ENCODE measurements around the gene OTX2. TPM values are rescaled to one million over a fixed set of nuclear protein-coding genes. Genes with fewer than 3 reads are reported as not detected.

OTX2 gene
- total RNA-seq, 1 experiment from 2014 or later = not detected

DNA sequence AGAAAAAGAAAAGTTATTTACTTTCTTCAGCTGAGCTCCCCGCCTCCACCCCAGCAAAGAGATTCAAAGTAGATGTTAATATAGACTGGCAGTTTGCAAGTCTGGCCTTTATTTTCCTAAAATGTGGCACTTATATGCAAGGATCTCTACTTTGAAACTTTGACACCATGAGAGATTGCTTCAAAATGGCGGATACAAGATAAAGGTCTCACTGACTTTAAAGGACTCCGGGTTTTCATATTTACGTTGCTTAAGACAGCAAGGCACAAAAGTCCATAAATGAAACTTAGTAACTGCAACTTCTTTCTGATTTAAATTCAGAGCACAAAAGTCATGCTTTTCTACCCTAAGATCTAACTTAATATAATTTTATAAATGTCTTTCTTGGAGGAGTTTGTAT, 3.5 kb downstream of the OTX2 start:
- no peaks in the 10 kb centered on the region for H3K9me3 ChIP-seq (replicated peaks)
- no peaks in the 10 kb centered on the region for H3K4me1 ChIP-seq
- no peak overlapping the region for H3K27ac ChIP-seq
- no peak for DNase-seq
- H3K36me3 ChIP-seq = no peaks in the 10 kb centered on the region
- no peak overlapping the region for H3K4me3 ChIP-seq
- no peaks in the 10 kb centered on the region for H3K27me3 ChIP-seq

DNA sequence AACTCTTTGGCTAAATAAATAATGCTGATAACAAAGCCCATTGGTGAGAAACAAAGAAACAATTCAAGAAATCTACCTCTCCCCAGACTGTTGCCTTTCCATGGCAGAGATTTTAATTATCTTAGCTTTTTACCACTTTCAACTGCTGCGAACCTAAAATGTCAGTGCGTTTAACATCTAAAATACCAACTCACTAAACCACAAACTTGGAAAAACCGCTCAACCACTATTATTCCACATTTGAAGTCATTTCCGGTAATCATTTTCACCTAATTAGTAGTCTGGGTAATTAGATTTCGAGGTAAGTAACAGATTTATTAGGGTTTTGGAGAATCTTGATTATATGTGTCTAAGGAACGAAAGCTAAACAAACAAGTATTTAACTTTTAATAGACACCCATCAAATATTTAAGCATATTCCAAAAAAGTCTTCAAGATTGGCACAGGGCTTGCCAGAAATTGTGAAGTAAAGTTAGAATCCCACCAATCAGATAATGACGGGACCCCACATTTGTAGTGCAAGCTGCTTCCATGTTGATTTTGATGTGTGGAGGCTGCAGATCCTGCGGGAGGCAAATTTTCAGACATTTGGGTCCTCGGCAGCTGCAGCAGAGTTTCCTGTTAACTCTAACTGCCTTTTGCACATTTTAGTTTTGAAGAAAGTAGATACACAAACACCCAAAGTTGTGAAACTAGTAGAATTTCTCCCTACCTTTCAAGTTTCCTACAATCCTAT, 4.1 kb downstream of the OTX2 start:
- H3K4me1 ChIP-seq = no peaks in the 10 kb centered on the region
- H3K4me3 ChIP-seq = no peak overlapping the region
- DNase-seq = no peak
- H3K27me3 ChIP-seq = no peaks in the 10 kb centered on the region
- no peaks in the 10 kb centered on the region for H3K36me3 ChIP-seq
- no peaks in the 10 kb centered on the region for H3K9me3 ChIP-seq (replicated peaks)
- no peak overlapping the region for H3K27ac ChIP-seq

DNA sequence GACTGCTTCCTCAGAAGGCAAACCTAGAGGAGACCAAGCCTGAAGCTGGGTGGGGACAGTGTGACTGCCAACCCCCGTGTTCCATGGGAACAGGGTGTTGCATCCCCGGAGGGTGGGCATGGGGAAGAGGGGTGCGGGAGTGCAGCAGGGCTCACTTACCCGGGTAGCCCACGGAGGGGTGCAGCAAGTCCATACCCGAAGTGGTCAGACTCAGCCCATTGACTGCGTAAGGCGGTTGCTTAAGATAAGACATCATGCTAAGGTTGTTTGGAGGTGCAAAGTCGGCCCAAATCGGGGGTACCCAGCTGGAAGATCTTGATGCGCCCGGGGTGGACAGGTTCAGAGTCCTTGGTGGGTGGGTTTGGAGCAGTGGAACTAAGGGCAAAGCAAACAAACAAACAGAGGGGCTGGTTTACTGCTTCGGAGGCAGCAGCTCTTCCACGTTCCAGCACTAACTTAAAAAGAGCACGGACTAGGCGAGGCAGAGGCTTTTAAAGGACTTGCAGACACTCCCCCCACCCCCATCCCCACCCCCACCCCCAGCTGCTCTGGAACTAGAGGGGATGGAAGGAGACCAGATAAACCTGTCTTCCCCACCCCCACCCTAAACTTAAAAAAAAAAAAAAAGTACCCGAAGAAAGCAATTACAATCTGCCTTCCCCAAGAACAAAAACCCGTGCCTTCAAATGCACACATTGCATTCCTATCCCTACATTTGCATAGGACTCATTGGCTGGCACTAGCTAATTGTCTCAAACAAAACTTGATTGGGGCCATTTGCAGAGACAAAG, 4.9 kb downstream of the OTX2 start:
- H3K36me3 ChIP-seq = no peaks in the 10 kb centered on the region
- DNase-seq = no peak
- no peak overlapping the region for H3K27ac ChIP-seq
- no peaks in the 10 kb centered on the region for H3K9me3 ChIP-seq (replicated peaks)
- no peaks in the 10 kb centered on the region for H3K27me3 ChIP-seq
- no peaks in the 10 kb centered on the region for H3K4me1 ChIP-seq
- H3K4me3 ChIP-seq = no peak overlapping the region

DNA sequence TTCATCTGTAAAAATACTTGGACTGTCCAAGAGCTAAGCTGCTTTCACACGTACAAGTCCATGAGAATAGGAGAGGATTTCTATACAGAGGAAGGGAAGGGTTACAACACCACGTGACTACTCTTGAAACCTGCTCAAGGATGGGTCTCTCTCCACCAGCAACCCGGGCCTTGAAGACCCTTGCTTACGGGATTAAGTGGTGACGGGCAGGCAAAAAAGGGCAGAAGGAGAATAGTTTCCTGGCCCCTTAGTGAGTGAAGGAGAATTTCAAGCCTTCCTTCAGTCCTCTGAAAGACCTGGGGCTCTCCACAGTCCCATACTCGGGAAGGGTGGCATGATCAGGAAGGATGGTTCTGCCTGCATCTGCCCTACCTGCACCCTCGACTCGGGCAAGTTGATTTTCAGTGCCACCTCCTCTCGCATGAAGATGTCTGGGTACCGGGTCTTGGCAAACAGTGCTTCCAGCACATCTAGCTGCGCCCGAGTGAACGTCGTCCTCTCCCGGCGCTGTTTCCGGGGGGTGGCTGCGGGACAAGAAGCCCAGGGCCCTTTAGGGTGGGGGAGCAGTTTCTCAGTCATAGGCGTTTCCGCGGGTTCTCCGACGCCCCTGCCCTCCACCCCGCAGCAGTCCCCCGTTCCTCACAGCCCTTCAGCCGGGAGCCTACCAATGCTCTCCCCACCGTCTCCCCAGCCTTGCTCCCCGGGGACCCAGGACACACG, 6.3 kb downstream of the OTX2 start:
- H3K4me3 ChIP-seq = no peak overlapping the region
- H3K4me1 ChIP-seq = no peaks in the 10 kb centered on the region
- H3K36me3 ChIP-seq = no peaks in the 10 kb centered on the region
- no peak overlapping the region for H3K27ac ChIP-seq
- H3K27me3 ChIP-seq = no peaks in the 10 kb centered on the region
- DNase-seq = no peak
- H3K9me3 ChIP-seq (replicated peaks) = no peaks in the 10 kb centered on the region

DNA sequence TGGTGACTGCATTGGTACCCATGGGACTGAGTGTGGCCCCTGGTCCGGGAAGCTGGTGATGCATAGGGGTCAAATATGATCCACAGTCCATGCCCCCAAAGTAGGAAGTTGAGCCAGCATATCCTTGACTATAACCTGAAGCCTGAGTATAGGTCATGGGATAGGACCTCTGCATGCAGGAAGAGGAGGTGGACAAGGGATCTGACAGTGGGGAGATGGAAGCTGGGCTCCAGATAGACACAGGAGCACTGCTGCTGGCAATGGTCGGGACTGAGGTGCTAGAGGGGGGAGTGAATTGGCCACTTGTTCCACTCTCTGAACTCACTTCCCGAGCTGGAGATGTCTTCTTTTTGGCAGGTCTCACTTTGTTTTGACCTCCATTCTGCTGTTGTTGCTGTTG, 8.4 kb downstream of the OTX2 start:
- Histone ChIP-seq H3K4me1 (no peaks in the 10 kb centered on the region), H3K27ac (no peak overlapping the region), H3K9me3 (replicated peaks) (no peaks in the 10 kb centered on the region), H3K27me3 (no peaks in the 10 kb centered on the region), H3K4me3 (no peak overlapping the region), H3K36me3 (no peaks in the 10 kb centered on the region)
- DNase-seq = no peak

DNA sequence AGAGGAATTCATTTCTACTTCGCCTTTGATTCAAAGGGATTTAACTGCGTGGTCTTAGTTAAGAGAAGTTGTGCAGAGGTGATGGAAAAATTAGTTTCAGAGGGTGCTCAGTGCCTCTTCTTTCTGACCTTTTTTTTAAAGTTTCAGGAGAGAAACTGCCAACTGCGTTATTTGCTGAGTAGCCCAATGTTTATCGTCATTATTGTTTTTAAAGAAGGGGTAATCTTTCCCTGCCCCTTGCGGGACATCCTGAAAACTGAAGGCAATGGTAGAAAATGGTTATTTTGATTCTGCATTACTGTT, 11.0 kb downstream of the OTX2 start:
- Histone ChIP-seq H3K27me3 (no peaks in the 10 kb centered on the region), H3K36me3 (no peaks in the 10 kb centered on the region), H3K4me3 (no peak overlapping the region), H3K4me1 (no peaks in the 10 kb centered on the region), H3K27ac (no peak overlapping the region), H3K9me3 (replicated peaks) (no peaks in the 10 kb centered on the region)
- no peak for DNase-seq

DNA sequence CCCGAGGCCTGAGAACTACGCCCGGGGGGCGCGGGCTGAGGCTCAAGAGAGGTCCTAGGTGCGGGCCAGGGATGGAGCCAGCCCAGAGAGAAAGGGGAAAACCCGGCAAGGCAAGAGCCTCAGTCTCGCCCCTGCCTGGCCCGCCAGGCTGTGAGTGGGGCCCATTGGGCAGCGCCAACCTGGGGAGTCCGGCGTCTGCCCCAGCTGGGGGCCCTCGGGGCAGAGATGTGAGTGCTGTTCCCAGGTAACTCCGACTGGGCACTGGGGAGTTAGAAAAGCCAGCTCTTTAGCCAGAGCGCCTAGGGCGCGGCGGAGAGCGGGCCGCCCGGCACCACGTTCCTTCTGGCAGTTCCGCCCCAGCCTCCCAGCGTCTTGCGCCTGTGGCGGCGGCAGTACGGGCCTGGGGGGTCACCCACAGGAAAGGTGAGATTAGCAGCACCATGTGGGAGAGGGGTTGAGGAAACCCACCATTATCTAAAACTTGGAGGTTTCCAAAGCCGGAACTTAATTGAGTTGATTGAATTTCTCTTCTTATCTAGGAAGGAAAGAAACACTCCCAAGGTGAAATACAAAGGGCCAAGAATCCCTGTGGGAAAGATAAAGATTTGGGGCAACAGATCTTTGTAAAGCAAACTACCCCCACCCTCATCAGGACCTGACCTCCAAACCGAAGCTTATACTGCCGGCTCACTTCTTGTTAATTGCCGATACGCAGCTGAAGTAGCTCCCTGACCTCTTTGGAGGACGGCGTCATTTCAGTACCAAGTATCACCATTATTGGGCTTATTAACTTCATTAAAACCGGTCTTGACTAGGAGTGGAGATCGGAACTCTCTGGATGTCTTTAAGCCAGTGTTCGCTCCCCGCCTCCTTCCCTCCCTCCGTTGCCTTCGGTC, 11.6 kb downstream of the OTX2 start:
- Histone ChIP-seq H3K27me3 (no peaks in the 10 kb centered on the region), H3K9me3 (replicated peaks) (no peaks in the 10 kb centered on the region), H3K4me3 (no peak overlapping the region), H3K27ac (no peak overlapping the region), H3K36me3 (no peaks in the 10 kb centered on the region), H3K4me1 (no peaks in the 10 kb centered on the region)
- no peak for DNase-seq

DNA sequence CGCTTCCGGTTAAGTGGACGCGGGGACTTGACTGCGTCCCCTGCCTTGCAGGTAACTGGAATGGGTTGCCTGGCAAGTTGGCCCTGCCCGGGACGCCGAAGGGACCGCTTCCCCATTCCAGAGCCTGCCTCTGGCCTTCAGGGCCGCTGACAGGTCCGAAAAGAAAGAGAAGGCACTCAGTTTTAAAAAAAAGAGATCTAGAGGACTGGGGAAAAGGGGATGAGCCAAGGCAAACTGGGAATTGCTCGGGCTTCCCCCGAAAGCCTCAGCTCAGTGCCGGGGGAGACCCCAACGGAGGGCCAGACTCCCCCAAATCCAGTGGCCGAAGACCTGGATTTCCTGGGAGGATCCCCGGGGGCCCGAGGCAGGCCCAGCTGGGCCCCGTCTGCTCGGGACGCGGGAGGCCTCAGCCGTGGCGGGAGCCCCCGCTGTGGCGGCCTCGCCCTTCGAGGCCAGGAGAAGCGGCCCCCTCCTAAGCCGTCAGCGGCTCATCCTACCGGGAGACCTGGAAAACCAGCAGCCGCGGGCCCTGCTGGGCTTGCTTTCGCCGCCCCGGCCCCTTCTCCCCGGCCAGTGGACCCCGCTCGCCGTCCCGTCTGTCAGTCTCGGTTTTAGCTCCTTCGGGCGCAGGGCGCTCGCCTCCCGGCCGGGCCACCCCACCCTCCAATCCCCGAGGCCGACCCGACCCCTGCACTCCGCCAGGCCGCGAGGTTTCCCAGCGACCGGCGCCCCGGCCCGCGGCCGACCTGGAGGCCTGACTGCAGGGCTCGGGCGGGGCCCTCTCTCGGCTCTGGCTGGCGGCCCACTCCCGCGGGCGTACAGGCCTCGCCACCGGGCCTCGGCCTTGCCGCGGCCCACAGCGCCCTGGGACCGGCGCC, 12.5 kb downstream of the OTX2 start:
- DNase-seq = no peak
- H3K36me3 ChIP-seq = no peaks in the 10 kb centered on the region
- no peak overlapping the region for H3K27ac ChIP-seq
- no peaks in the 10 kb centered on the region for H3K4me1 ChIP-seq
- H3K27me3 ChIP-seq = no peaks in the 10 kb centered on the region
- H3K9me3 ChIP-seq (replicated peaks) = no peaks in the 10 kb centered on the region
- H3K4me3 ChIP-seq = no peak overlapping the region

DNA sequence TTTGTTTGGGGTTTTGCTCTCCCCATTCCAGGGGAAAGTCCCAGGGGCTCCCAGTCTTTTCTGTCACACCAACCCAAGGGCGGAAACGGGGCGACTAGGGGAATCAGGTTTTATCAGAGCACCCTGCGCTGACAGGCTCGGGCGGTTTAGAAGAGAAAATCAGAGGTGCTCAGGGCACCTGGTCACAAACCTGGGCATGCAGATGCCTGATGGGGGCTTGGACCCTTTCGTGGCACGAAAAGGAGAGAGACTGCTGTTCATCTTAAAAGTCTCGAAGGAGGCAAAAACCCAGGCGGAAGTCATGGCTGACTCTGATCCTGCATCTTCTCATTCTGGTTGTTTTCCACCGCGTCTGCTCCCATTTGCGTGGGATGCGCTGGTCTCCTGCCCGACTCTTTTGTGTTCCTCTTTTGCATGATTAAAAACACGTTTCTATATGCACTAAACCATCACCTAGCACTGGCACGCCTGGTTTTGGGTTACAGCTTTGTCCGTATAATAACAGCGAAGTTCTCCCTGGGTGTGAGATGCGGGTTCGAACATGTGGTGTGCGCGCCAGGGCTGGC, 13.2 kb downstream of the OTX2 start:
- Histone ChIP-seq H3K36me3 (no peaks in the 10 kb centered on the region), H3K9me3 (replicated peaks) (no peaks in the 10 kb centered on the region), H3K27ac (no peak overlapping the region)

DNA sequence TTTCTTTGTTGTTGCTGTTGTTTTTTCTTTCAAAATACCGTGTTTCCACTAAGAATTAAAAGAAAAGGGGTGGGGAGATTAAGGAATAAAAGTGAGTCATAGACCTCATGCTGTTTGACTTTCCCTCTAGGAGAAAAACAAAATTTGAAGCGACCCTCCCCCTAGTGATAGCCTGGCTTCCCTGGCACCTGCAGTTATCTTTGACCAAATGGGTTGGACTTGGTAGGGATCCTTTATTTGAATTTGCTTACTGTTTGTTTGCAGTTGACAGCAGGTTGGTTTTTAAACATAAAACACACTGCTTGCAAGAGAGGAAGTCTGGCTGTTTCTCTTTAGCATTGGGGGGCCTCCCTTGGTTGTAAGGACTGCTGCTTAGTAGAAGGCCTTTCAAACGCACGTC, 14.0 kb downstream of the OTX2 start:
- H3K27me3 ChIP-seq = no peaks in the 10 kb centered on the region
- no peak for DNase-seq

More for the DNA sequence above, 13.2 kb downstream of the OTX2 start:
- H3K4me1 ChIP-seq = no peaks in the 10 kb centered on the region
- no peak for DNase-seq
- H3K27me3 ChIP-seq = no peaks in the 10 kb centered on the region
- no peak overlapping the region for H3K4me3 ChIP-seq

DNA sequence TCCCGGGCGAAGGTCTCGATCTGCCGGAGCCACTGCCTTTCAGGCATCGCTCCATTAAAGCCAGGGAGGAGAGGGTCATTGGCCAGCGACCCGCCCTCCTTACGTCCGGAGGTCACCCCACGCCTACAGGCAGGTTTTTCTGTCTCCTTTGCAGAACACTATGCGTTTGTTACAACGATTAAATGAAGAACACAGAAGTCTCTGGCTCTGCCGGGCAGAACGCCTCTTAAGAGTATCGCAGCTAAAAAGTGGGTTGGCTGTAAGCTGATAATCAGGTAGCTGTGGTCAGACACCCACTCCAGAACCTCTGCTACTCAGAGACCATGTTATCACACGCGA, 15.0 kb downstream of the OTX2 start:
- Histone ChIP-seq H3K4me3 (no peak overlapping the region), H3K4me1 (no peaks in the 10 kb centered on the region), H3K27ac (no peak overlapping the region), H3K27me3 (no peaks in the 10 kb centered on the region), H3K9me3 (replicated peaks) (no peaks in the 10 kb centered on the region), H3K36me3 (no peaks in the 10 kb centered on the region)
- DNase-seq = no peak

More for the DNA sequence above, 14.0 kb downstream of the OTX2 start:
- no peaks in the 10 kb centered on the region for H3K4me1 ChIP-seq
- no peak overlapping the region for H3K4me3 ChIP-seq
- H3K27ac ChIP-seq = no peak overlapping the region
- H3K36me3 ChIP-seq = no peaks in the 10 kb centered on the region
- no peaks in the 10 kb centered on the region for H3K9me3 ChIP-seq (replicated peaks)

DNA sequence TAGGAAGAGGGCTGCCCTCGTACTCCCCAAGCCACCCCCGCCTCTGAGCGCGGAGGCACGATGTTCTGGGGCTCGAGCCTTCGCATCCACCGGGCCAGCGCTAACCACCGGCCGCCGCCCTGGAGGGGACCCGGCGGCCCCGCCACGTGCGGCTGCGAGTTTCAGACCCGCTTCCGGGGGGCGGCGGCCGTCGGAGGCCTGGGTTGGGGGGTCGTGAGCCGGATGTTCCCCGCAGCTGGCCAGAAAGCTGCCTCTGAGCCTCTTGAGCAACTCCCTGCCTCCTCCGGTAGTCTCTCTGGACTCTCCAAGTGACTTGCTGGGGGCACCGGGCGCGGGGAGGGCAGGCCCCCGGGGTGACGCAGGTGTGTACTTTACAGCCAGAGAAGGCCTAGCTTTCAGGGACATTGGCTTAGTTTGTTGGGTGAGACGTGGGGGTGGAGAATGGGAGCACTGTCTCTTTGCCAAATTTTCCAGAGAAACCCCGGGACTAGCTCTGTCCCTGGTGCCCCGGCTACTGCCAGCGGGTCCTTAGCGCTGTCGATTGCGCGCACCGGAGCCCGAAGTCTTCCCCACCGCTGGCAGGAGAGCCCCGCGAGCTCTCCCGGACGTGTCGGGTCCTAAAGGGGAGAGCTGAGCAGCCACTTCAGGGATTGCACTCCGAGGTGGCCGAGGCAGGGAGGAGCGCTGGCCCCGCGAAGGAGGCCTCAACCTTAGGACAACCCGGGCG, 15.6 kb downstream of the OTX2 start:
- Histone ChIP-seq H3K4me3 (no peak overlapping the region), H3K27ac (no peak overlapping the region), H3K36me3 (no peaks in the 10 kb centered on the region), H3K27me3 (no peaks in the 10 kb centered on the region), H3K9me3 (replicated peaks) (no peaks in the 10 kb centered on the region), H3K4me1 (no peaks in the 10 kb centered on the region)
- DNase-seq = no peak

DNA sequence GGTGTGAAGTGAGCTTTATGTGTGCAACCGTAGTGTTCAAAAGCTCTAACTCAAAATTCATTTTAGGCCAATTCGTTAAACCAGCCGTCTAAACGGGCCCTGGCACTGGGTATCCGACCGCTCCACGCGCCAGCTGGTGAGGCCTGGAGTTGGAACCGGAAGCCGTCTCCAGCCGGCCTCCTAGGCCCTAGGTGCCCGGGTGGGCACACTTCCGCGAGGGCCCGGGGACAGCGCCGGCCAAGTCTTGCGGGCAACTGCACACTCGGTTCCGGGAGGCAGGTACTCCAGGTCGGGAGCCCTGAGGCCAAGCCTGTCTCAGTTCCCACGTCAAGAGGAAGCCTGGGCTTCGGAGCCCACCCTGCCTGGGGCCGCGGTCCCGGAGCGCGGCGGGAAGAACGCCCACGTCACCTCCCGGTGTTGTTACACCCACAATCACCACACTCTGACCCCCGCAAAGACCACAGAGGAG, 16.2 kb downstream of the OTX2 start:
- no peaks in the 10 kb centered on the region for H3K27me3 ChIP-seq
- no peaks in the 10 kb centered on the region for H3K9me3 ChIP-seq (replicated peaks)
- no peak overlapping the region for H3K27ac ChIP-seq
- H3K4me3 ChIP-seq = no peak overlapping the region
- H3K36me3 ChIP-seq = no peaks in the 10 kb centered on the region
- no peaks in the 10 kb centered on the region for H3K4me1 ChIP-seq
- no peak for DNase-seq

All from SJCRH30 (cell line).